ENCODE measurements around the gene GRK5. TPM values are rescaled to one million over a fixed set of nuclear protein-coding genes. Genes with fewer than 3 reads are reported as not detected.

GRK5 gene
- polyA plus RNA-seq, 1 donor from 2014 or later, result 34.9 TPM

DNA sequence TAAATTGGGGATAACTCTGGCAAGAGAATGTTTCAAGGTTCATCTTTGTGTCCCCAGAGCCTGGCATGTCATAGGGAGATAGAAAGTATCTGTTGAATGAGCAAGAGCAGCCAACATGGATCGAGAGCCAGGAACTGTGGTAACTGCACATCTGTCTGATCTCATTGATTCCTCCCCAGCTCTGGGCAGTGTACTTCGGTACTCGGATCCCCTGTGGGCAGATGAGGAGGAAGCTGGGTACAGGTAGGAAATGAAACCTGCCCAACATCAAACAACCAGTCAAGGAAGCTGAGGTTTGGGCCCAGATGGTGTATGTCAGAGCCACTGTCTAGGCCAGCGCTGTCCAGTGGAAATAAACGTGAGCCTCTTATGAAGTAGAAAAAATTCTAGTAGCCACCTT is 76.4 kb downstream of the GRK5 start:
- no peaks in the 10 kb centered on the region for H3F3A ChIP-seq (ENCODE audit: insufficient read depth, low read length, poor library complexity, severe bottlenecking)
- no peak overlapping the region for H3K27ac ChIP-seq (ENCODE audit: low read length)
- no peaks in the 10 kb centered on the region for H3K79me2 ChIP-seq (replicated peaks; ENCODE audit: insufficient read depth, low read length)
- no peaks in the 10 kb centered on the region for H3K36me3 ChIP-seq (ENCODE audit: insufficient read depth, low read length)
- no peak overlapping the region for H3K4me3 ChIP-seq (ENCODE audit: low read length)
- TF ChIP-seq RAD21 (conservative IDR thresholded peaks at IDR 0.05), result no peak
- no peak for TF ChIP-seq SMC3 (conservative IDR thresholded peaks at IDR 0.05; ENCODE audit: poor library complexity)
- TF ChIP-seq POLR2AphosphoS5 (IDR thresholded peaks at IDR 0.05), result no peak
- TF ChIP-seq MXI1 (conservative IDR thresholded peaks at IDR 0.05; ENCODE audit: poor library complexity, severe bottlenecking), result no peak
- TF ChIP-seq EZH2 (IDR thresholded peaks at IDR 0.05; ENCODE audit: borderline replicate concordance, insufficient read depth, low read length, poor library complexity, severe bottlenecking), result no peak
- TF ChIP-seq, protein P1, sequence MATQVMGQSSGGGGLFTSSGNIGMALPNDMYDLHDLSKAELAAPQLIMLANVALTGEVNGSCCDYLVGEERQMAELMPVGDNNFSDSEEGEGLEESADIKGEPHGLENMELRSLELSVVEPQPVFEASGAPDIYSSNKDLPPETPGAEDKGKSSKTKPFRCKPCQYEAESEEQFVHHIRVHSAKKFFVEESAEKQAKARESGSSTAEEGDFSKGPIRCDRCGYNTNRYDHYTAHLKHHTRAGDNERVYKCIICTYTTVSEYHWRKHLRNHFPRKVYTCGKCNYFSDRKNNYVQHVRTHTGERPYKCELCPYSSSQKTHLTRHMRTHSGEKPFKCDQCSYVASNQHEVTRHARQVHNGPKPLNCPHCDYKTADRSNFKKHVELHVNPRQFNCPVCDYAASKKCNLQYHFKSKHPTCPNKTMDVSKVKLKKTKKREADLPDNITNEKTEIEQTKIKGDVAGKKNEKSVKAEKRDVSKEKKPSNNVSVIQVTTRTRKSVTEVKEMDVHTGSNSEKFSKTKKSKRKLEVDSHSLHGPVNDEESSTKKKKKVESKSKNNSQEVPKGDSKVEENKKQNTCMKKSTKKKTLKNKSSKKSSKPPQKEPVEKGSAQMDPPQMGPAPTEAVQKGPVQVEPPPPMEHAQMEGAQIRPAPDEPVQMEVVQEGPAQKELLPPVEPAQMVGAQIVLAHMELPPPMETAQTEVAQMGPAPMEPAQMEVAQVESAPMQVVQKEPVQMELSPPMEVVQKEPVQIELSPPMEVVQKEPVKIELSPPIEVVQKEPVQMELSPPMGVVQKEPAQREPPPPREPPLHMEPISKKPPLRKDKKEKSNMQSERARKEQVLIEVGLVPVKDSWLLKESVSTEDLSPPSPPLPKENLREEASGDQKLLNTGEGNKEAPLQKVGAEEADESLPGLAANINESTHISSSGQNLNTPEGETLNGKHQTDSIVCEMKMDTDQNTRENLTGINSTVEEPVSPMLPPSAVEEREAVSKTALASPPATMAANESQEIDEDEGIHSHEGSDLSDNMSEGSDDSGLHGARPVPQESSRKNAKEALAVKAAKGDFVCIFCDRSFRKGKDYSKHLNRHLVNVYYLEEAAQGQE (IDR thresholded peaks at IDR 0.05; ENCODE audit: borderline replicate concordance), result no peak
- TF ChIP-seq, protein P2, sequence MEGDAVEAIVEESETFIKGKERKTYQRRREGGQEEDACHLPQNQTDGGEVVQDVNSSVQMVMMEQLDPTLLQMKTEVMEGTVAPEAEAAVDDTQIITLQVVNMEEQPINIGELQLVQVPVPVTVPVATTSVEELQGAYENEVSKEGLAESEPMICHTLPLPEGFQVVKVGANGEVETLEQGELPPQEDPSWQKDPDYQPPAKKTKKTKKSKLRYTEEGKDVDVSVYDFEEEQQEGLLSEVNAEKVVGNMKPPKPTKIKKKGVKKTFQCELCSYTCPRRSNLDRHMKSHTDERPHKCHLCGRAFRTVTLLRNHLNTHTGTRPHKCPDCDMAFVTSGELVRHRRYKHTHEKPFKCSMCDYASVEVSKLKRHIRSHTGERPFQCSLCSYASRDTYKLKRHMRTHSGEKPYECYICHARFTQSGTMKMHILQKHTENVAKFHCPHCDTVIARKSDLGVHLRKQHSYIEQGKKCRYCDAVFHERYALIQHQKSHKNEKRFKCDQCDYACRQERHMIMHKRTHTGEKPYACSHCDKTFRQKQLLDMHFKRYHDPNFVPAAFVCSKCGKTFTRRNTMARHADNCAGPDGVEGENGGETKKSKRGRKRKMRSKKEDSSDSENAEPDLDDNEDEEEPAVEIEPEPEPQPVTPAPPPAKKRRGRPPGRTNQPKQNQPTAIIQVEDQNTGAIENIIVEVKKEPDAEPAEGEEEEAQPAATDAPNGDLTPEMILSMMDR (IDR thresholded peaks at IDR 0.05; ENCODE audit: poor library complexity, severe bottlenecking), result no peak
- H2AFZ ChIP-seq (ENCODE audit: low read depth, low read length), result no peak overlapping the region
- H3K9me3 ChIP-seq (ENCODE audit: low read length), result no peaks in the 10 kb centered on the region
- no peak overlapping the region for H3K9ac ChIP-seq (ENCODE audit: low read length)
- H3K4me2 ChIP-seq (ENCODE audit: low read length), result no peak overlapping the region
- H3K9me2 ChIP-seq (ENCODE audit: insufficient read depth, low read length), result no peaks in the 10 kb centered on the region
- H3K27me3 ChIP-seq (ENCODE audit: insufficient read depth, low read depth, low read length), result no peaks in the 10 kb centered on the region
- no peaks in the 10 kb centered on the region for H4K20me1 ChIP-seq (ENCODE audit: insufficient read depth)

DNA sequence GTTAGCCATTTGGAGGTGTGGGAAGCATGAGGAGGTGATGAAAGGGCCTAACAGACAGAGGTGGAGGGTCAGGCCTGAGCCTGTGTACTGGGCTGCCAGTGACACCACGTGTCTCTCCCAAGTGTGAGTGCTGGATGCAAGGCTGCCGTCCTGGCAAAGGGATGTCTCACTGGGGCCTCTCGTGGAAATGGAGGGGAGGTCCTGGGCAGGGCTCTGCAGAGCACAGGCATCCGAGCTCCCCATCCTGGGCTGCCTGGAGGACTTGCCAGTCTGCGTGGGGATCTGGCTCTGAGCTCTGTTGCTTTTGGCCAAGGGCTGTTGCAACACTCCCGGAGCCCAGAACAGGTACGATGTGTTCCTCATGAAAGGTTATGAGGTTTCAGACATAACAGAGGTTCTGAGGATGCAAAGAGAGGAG is 77.3 kb downstream of the GRK5 start:
- no peaks in the 10 kb centered on the region for H3F3A ChIP-seq (ENCODE audit: insufficient read depth, low read length, poor library complexity, severe bottlenecking)
- H3K4me2 ChIP-seq (ENCODE audit: low read length), result no peak overlapping the region
- TF ChIP-seq MXI1 (conservative IDR thresholded peaks at IDR 0.05; ENCODE audit: poor library complexity, severe bottlenecking) (no peak), RAD21 (conservative IDR thresholded peaks at IDR 0.05) (no peak), TAF1 (IDR thresholded peaks at IDR 0.05; ENCODE audit: low read depth) (no peak), POLR2AphosphoS5 (IDR thresholded peaks at IDR 0.05) (no peak), EZH2 (IDR thresholded peaks at IDR 0.05; ENCODE audit: borderline replicate concordance, insufficient read depth, low read length, poor library complexity, severe bottlenecking) (no peak), EP300 (conservative IDR thresholded peaks at IDR 0.05; ENCODE audit: poor library complexity, severe bottlenecking) (no peak), SMC3 (conservative IDR thresholded peaks at IDR 0.05; ENCODE audit: poor library complexity) (no peak)
- TF ChIP-seq, protein P2 (IDR thresholded peaks at IDR 0.05; ENCODE audit: poor library complexity, severe bottlenecking), result no peak
- TF ChIP-seq, protein P1 (IDR thresholded peaks at IDR 0.05; ENCODE audit: borderline replicate concordance), result no peak
- no peaks in the 10 kb centered on the region for H3K9me3 ChIP-seq (ENCODE audit: low read length)
- H3K9me2 ChIP-seq (ENCODE audit: insufficient read depth, low read length), result no peaks in the 10 kb centered on the region
- H3K9ac ChIP-seq (ENCODE audit: low read length), result no peak overlapping the region
- H2AFZ ChIP-seq (ENCODE audit: low read depth, low read length), result no peak overlapping the region
- no peaks in the 10 kb centered on the region for H3K36me3 ChIP-seq (ENCODE audit: insufficient read depth, low read length)
- no peaks in the 10 kb centered on the region for H3K27me3 ChIP-seq (ENCODE audit: insufficient read depth, low read depth, low read length)
- no peak overlapping the region for H3K27ac ChIP-seq (ENCODE audit: low read length)
- H4K20me1 ChIP-seq (ENCODE audit: insufficient read depth), result no peaks in the 10 kb centered on the region
- H3K79me2 ChIP-seq (replicated peaks; ENCODE audit: insufficient read depth, low read length), result no peaks in the 10 kb centered on the region
- no peak overlapping the region for H3K4me3 ChIP-seq (ENCODE audit: low read length)
